NCI-H128 (cell line): ENCODE measurements around the gene EIF4G1.

Experiments used
- DNase-seq: peaks from one replicate; lab custom pipeline; 2025; ENCODE audit not compliant: unreplicated experiment; lab: John Stamatoyannopoulos, UW

The EIF4G1 gene

DNA sequence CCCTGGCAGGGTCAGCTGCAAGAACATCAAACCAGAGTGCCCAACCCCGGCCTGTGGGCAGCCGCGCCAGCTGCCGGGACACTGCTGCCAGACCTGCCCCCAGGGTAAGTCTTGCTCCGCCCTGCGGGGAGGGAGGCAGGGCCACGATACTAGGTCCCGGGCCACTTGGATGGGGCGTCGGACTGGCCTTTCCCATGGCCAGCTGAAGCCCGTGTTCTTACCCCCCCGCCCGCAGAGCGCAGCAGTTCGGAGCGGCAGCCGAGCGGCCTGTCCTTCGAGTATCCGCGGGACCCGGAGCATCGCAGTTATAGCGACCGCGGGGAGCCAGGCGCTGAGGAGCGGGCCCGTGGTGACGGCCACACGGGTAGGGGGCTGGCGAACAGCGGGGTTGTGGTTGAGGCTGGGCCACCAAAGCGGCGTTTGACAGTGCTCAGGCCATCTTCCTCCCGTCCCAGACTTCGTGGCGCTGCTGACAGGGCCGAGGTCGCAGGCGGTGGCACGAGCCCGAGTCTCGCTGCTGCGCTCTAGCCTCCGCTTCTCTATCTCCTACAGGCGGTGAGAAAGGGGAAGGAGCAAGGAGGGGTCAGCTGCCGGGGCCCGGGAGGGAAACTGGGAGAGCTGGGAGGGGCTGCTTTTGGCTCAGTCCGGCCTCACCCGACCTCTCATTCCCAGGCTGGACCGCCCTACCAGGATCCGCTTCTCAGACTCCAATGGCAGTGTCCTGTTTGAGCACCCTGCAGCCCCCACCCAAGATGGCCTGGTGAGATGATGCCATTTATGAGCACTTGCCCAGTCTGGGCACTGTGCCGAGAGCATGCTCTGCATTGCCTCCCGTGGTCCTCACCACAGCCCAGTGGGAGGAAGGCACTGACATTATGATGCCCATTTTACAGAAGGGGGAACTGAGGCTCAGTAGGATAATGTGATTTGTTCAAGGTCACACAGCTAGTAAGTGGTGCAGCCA is 67.1 kb downstream of the EIF4G1 start:
- no peak for DNase-seq

DNA sequence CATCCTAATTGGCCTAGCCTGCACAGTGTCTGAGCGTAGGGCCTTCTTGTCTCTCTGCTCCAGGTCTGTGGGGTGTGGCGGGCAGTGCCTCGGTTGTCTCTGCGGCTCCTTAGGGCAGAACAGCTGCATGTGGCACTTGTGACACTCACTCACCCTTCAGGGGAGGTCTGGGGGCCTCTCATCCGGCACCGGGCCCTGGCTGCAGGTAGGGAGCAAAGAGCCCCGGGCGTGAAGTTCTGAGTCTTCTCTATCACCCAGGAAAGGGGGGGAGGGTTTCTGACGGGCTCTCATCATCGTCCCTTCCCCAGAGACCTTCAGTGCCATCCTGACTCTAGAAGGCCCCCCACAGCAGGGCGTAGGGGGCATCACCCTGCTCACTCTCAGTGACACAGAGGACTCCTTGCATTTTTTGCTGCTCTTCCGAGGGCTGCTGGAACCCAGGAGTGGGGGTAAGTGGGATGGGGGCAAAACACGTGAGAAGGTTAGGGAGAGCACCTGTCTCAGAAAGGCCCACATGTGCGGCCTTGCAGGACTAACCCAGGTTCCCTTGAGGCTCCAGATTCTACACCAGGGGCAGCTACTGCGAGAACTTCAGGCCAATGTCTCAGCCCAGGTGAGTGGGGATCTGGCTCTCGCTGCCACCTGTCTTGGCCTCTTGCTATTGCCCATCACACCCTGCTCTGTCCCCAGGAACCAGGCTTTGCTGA is 68.1 kb downstream of the EIF4G1 start:
- DNase-seq, result no peak

DNA sequence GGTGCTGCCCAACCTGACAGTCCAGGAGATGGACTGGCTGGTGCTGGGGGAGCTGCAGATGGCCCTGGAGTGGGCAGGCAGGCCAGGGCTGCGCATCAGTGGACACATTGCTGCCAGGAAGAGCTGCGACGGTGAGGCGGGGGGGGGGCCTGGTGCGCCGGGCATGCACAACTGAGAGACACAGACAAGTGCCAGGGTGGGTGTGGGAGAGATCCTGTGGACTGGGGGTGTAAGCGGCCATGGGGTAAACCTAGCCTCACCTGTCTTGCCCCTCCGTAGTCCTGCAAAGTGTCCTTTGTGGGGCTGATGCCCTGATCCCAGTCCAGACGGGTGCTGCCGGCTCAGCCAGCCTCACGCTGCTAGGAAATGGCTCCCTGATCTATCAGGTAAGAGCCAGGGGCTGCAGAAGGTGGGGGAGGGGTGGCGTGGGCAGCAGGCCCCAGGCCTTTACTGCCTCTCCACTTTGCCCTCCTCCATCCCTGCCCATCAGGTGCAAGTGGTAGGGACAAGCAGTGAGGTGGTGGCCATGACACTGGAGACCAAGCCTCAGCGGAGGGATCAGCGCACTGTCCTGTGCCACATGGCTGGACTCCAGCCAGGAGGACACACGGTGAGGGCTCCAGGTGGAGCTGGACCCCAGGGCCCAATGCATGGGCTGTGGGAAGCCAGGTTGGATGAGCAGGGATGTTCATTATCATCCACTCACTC is 68.8 kb downstream of the EIF4G1 start:
- no peak for DNase-seq

DNA sequence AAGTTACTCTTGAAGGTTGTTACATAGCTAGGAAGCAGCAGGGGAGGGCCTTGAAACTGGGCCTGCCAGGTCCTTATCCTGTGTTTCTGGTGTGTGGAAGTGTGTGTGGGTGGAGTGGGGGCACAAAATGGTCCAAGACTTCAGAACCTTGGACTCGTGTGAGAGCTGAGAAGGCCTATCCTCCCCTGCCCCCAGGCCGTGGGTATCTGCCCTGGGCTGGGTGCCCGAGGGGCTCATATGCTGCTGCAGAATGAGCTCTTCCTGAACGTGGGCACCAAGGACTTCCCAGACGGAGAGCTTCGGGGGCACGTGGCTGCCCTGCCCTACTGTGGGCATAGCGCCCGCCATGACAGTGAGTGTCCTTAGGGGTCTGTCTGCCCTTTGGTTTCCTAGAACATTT is 69.9 kb downstream of the EIF4G1 start:
- no peak for DNase-seq
